HG03460 (cell line): ENCODE measurements around the gene SOWAHC.
"Not testable (repeated sequence)": the region's sequence is repeated elsewhere in the genome, so short reads cannot be mapped to it uniquely, and the experiment has no call there.

Experiments
- ATAC-seq: cut with Tn5 transposase; IDR thresholded peaks from one replicate; pipeline ENCODE4 v1.9.1; 2021; ENCODE audit not compliant: unreplicated experiment

Gene SOWAHC

DNA sequence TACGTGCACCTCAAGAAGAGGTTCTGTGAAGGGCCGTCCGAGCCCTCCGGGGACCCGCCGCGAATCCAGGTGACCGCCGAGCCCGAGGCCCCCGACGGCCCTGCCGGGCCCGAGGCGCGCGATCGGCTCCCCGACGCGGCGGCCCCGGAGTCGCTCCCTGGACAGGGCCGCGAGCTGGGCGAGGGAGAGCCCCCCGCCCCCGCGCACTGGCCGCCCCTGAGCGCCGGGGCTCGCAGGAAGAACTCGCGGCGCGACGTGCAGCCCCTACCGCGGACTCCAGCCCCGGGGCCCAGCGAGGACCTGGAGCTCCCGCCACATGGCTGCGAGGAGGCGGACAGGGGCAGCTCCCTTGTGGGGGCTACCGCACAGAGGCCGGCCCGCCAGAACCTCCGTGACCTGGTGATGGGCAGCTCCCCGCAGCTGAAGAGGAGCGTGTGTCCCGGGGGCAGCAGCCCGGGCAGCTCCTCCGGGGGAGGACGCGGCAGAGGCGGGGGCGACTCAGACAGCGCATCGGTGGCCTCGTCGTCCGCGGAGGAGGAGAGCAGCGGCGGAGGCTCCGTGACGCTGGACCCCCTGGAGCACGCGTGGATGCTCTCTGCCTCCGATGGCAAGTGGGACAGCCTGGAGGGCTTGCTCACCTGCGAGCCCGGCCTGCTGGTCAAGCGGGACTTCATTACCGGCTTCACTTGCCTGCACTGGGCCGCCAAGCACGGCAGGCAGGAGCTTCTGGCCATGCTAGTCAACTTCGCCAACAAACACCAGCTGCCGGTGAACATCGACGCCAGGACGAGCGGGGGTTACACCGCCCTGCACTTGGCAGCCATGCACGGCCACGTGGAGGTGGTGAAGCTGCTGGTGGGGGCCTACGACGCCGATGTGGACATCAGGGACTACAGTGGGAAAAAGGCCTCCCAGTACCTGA is 812 bp downstream of the SOWAHC start:
- no peak for ATAC-seq

DNA sequence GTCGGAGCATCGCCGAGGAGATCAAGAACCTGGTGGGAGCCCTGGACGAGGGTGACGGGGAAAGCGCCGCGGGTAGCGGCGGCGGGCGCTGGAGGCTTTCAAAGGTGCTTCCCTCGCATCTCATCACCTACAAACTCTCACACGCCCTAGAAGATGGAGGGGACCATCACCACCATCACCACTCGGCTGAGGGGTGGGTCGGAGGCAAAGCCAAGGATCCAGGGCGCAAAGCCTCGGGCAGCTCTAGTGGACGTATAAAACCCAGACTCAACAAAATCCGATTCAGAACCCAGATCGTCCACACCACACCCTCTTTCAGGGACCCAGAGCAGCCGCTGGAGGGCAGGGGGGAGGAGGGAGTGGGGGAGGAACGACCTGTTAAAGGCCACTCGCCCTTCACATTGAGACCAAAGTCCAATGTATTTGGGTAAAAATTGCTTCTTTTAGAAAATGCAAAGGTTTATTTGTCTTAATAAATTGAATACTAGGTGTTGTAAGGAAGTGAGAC is 1.5 kb downstream of the SOWAHC start:
- ATAC-seq: no peak

DNA sequence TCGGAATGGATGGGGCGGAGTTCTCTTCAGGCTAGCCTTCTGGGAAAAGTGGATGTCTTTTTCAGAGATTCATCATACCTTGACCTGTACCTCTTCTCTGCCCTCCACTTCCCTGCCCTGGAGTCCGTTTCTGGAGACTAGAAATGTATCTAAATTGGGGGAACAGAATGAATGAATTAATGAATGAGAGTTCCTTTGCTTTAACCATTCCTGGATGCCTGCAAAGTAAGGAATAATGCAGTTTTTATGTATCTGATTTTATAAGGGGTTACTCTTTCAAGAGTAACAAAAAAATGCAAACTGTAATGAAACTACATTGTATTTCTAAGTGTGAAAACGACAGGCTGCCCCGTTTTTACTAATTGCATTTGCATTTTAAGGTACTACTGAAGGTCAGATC is 2.0 kb downstream of the SOWAHC start:
- no peak for ATAC-seq

DNA sequence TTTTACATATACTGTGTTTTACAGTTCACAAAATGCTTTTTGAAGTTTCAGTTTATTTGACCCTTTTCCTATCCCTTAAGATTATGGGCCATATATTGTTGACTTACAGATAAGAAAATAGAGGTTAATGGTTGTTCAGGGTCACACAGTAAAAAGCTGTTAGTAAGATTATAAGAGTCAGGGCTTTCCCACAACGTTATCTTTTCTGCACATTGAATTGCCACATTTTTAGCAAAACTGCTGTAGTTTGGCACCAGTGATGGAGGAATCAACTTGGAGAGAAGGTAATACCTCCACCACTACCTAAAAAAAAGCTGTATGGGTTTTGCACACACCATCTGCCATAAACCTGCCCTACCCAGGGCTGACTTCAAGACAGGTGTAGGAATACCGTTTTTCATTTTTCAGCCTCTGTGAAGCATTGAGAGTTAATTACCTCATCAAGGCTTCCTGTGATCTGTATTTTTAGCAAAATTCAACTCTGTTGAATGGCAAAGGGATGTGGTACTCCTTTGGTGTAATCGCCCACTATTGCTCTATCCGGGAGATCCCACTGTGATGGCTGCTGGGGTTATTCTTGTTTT is 5.0 kb downstream of the SOWAHC start:
- ATAC-seq: no peak

DNA sequence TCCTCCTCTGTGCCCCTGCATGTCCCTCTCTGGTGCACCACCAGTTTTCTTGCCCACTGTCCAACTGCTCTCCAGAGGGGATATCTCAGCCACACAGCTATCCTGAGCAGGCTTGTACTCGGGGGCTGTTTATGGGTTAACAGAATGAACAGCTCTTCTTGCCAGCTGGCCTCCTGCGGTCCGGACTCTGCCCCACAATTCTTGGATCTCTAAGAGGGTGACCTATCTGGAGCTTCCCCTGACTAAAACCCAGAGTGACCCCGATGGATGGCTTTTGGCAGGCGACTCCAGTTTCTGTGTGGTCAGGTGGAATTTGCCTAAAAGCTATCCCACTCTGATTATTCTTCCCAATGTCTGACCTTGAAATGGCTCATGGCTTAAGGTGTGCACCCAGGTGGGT is 9.1 kb downstream of the SOWAHC start:
- no peak for ATAC-seq

DNA sequence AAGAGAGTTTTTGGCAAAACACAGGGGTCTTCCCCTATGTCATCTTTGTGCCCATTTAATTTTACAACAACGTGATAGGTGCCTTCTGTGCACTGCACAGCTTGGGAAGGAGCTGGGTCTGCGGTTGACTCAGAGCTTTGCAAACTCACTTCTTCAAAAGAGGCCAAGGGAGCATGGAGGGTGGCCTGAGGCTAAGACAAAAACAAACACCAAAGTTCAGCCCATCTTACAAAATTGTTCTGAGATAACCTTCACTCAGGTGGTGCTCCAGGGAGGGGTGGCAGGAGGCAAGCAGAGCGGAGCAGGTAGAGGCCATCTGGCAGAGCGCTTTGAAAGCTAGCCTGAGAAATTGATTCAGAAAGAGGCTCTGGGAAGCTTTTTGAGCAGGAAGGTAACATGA is 9.8 kb downstream of the SOWAHC start:
- ATAC-seq: no peak

DNA sequence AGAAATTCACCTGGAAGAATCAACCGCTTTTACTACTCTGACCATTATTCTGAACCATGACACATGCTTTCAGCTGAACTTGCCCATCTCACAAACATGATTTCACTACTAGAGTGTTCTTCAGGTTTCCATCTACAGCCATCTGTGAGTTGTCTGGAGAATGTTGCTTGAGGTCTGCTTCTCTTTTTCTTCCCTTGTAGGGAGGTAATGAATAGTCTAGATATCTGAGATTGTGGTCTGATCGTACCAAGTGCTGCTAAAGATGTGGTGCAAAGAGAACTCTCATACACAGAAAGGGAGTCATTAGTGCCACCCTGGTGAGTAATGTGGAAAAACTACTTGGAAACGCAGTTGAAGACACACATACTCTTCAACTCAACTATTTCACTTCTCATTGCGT is 10.2 kb downstream of the SOWAHC start:
- ATAC-seq: no peak

DNA sequence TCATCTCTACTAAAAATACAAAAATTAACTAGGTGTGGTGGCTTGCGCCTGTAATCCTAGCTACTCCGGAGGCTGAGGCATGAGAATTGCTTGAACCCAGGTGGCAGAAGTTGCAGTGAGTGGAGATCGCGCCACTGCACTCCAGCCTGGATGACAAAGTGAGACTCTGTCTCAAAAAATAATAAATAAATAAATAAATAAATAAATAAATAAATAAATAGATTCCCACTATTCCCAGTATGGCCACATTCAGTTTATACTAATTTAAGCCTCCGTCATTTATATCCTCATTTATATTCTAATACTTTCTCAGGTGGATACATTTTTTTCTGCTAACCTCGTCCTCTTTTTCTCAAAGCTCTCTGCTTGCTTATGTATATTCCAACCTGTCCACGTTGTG is 14.2 kb downstream of the SOWAHC start:
- ATAC-seq: not testable (repeated sequence)

DNA sequence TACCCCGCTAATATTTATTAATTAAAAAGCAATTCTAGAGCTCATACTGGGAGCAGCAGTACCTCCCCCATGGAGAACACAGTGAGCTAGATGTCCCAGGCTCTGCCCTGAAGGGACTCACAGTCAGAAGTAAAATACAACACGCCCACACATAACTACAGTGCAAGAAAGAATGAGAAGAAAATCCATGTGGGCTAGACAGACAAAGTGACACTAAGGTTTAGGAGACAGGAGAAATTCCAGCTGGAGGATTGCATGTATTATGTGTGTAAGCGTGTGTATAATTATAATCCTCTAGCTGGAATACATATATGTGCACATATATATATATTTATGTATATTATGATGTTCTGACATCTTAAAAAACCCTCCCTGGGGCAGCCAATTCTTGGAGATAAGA is 15.7 kb downstream of the SOWAHC start:
- ATAC-seq: no peak

DNA sequence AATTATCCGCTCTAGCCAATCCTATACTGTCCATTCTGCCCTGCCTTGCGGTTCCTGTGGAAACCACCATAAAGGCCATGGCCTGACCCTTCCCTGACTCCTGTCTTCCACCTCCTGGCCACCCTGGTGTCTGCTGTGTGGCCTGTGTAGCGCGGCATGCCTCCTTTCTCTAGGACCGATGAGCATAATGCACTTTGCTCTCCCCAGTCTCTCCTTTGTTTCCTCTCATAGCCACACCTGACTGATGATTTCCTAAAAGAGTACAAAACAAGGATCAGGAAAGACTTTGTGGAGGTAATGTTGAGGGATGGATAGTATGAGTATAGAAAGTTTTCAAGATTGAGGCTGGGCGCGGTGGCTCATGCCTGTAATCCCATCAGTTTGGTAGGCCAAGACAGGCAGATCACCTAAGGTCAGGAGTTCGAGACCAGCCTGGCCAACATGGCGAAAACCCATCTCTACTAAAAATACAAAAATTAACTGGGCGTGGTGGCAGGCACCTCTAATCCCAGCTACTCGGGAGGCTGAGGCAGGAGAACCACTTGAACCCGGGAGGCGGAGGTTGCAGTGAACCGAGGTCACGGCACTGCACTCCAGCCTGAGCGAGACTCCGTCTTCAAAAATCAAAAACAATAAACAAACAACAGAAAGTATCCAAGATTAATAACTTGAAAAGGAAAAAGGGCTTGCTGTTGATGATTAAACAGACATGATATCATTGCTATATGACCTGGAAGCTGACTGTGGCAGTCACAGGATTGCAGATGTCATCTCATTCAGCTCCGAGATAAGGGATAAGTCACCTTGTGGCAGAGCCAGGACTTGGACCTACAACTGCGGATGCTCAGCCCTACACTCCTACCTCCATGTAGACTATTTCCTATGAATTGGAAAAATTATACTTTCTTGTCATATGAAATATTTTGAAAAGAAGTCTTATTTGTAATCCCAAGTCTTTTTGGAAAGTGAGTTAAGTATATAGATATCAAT is 16.6 kb downstream of the SOWAHC start:
- no peak for ATAC-seq

DNA sequence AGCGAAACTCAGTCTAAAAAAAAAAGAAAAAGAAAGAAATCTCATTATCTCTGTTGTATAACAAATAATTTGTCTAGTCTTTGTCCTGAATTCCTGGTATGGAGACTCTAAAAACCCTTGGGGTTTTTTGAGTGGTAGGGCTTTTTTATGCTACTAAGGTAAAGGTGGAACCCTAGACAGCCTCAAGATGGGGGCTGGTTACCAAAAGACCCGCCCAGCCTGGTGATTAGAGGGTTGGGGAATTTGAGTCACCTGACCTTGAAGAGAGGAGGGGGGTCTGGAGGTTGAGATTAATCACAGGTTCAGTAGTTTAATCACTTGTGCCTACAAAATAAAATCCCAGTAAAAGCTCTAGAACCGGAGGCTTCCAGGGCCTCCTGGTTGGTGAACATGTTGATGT is 17.6 kb downstream of the SOWAHC start:
- ATAC-seq: no peak

DNA sequence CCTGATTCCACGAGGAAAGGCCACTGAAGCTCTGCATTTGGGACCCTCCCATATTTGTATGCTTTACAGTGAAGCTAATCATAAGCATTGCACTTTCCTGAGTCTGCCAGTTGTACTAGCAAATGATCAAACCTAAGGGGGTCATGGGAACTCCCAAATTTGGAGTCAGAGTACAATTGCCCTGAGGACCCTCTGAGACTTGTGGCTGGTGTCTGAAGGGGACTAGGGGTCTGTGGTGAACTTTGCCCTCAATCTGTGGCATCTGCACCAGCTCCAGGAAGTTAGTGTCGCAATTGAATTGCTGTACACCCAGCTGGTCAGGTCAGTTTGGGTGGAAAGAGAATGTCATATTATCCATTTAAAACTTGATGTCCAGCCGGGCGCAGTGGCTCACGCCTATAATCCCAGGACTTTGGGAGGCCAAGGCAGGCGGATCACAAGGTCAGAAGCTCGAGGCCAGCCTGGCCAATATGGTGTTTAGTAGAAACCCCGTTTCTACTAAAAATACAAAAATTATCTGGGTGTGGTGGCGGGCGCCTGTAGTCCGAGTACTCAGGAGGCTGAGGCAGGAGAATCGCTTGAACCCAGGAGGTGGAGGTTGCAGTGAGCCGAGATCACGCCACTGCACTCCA is 18.1 kb downstream of the SOWAHC start:
- no peak for ATAC-seq

DNA sequence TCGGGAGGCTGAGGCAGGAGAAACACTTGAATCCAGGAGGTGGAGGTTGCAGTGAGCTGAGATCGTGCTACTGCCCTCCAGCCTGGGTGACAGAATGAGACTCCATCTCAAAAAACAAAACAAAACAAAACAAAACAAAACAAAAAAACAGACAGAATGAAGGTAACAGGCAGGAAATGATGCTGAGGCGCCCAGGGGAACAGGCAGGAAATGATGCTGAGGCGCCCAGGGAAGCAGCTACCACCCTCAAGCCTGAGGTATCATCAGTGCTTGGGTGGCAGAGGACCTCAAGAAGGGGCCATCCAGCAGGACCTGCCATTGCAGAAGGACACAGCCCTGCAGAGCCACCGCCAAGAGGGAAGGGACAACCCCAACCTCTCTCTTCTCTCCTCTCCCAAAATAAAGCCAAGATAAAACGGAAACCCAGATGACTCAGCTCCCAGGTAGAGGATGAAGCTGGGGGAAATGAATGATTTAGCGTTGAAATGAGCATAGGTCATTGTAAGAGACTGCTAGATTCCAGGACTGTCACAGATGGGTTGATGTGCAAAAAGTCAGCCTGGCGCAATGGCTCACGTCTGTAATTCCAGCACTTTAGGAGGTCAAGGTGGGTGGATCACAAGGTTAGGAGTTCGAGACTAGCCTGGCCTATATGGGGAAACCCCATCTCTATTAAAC is 19.3 kb downstream of the SOWAHC start:
- ATAC-seq: no peak

DNA sequence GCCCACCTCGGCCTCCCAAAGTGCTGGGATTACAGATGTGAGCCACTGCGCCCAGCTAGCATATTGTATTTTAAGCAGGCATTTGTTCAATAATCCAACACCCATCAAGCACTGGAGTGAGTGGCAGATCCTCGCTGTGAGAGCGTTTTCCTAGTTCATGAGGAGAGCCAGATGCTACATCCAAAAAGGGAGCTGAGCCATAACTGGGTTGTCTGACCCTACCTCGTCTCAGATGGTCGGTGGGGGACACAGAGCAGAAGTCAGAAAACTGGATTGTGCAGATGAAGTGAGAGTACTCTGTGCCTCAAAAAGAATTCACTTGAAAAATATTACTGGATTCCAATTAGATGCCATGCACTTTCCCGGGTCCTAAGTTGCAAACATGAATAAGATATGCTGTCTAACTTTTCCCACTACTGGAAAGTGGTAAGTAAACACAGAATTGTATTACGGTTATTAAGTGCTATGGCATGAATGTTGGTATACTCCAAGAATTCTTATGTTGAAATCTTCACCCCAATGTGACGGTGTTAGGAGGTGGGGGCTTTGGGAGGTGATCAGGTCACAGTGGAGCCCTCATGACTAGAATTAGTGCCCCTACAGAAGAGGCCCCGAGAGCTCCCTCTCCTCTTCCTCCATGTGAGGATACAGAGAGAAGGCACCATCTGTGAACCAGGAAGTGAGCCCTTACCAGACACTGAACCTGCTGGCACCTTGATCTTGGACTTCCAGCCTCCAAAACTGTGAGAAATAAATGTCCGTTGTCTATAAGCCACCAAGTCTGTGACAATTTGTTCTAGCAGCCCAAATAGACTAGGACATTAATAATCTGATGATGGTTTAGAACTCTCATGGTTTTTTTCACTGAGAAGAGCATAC is 21.5 kb downstream of the SOWAHC start:
- ATAC-seq: no peak

DNA sequence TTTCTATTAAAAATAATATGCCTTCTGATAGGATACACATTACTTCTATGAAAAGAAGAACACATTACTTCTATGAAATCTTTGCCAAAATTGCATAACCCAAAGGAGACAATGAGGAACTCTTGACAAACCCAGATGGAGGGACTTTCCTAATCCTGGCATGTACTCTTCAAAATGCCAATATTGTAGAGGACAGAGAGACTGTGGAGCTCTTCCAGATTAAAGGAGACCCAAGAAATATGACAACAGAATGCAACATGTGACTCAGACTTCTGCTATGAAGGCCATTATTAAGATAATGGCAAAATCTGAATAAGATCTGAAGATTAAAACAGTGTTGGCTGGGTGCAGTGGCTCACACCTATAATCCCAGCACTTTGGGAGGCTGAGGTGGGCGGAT is 22.2 kb downstream of the SOWAHC start:
- no peak for ATAC-seq

DNA sequence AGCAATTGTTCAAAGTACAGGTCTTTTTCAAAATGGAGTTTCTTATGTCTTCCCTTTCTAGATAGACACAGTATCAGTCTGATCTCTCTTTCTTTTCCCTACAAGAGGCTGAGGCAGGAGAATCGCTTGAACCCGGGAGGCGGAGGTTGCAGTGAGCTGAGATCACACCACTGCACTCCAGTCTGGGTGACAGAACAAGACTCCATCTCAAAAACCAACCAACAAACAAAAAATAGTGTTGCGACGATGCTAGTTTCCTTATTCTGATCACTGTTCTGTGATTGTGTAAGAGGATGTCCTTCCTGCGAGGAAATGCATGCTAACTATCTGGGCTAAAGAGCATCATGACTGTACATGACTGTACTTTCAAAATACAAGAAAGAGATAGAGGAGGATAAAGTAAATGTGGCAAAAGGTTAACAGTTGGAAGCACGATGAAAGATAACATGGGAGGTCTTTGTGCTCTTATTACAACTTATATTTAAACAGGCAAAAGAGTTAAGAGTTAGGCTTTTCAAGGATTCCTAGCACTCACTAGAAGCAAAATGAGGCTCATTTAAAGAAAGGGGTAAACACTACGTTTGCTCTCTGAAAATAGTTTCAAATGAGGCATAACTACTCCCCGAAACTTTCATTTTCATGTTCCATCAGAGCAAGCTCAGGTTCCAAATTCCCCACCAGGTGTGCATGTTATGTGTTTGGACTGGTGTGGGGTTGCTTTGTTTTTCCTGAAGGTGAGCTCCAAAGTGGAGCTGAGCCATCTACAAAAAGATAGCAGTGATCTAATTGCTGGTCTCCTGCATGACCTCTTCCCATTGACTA is 23.8 kb downstream of the SOWAHC start:
- peak; percentile 67 for ATAC-seq

DNA sequence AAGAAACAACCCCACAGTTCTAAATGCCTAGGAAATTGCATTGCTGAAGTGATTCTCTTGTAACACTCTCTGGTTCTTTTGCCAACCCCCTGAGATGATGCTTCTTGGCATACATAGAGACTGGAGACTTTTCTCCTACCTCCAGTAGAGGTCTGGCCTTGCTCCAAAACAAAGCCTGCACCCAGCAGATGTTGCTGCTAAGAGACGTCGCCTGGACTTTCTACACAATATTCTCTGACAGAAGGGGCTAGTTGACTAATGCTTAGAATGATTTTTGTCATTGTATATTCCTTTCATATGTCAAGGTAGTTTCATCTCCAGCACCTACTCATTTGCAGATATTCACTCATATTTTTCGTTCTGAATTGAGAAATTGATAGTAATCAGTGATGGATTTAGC is 24.6 kb downstream of the SOWAHC start:
- ATAC-seq: no peak

DNA sequence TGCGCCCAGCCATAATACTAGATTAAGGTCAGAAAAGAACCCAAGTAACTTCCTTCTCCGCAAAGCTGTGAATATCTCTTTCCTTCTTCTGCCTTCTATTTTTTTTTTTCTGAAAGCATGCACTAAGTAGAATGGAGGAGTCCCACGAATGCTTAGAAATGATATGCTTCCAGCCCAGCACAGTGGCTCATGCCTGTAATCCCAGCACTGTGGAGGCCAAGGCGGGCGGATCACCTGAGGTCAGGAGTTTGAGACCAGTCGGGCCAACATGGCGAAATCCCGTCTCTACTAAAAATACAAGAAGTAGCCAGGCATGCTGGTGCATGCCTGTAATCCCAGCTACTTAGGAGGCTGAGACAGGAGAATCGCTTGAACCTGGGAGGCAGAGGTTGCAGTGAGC is 25.8 kb downstream of the SOWAHC start:
- ATAC-seq: not testable (repeated sequence)
